H1 (cell line): ENCODE data around the gene NQO2. TPM values are rescaled to one million over a fixed set of nuclear protein-coding genes. Genes with fewer than 3 reads are reported as not detected.
A peak's percentile ranks its signal among the peaks of the same experiment; 100 is the strongest.

Experiments
- BCL11A ChIP-seq, 2 experiments: IDR thresholded peaks; one replicate each; pipeline ENCODE4 v1.6.1; 2011; ENCODE audit warnings: low read depth in 2 of 2, low read length in 2 of 2, mild to moderate bottlenecking in 2 of 2
- CBX5 ChIP-seq: fragments of 300-800, 300-1000 bp; sonication (generic); IDR thresholded peaks from 2 replicates; pipeline ENCODE4 v1.7.1; 2016; ENCODE audit warnings: antibody characterized with exemption, low read length, low read depth
- CTBP2 ChIP-seq: IDR thresholded peaks from 2 replicates; pipeline ENCODE4 v1.7.0; 2011; ENCODE audit warnings: borderline replicate concordance, mild to moderate bottlenecking, moderate library complexity, mixed read lengths, low read length; ENCODE audit not compliant: insufficient read depth, insufficient read length
- EGR1 ChIP-seq: IDR thresholded peaks from 2 replicates; pipeline ENCODE4 v1.6.1; 2011; ENCODE audit warnings: low read depth, low read length, borderline replicate concordance
- FOSL1 ChIP-seq: IDR thresholded peaks from 2 replicates; pipeline ENCODE4 v1.6.1; 2011; ENCODE audit warnings: mild to moderate bottlenecking, low read depth, low read length, moderate library complexity; ENCODE audit not compliant: insufficient read depth
- GABPA ChIP-seq: IDR thresholded peaks from 2 replicates; pipeline ENCODE4 v1.6.1; 2011; ENCODE audit warnings: mild to moderate bottlenecking, low read length, moderate library complexity, borderline replicate concordance; ENCODE audit not compliant: insufficient read depth
- GTF2F1 ChIP-seq: IDR thresholded peaks from 2 replicates; pipeline ENCODE4 v1.6.1; 2012; ENCODE audit warnings: low read depth, low read length, improper control_type of control experiment, borderline replicate concordance
- HDAC2 ChIP-seq, 2 experiments: fragments of 300-600 bp in 1 of 2; sonication (generic) in 1 of 2; IDR thresholded peaks; 2 replicates each; pipeline ENCODE4 v1.6.1; 2011 to 2012; ENCODE audit warnings: low read depth in 2 of 2, low read length in 2 of 2, mild to moderate bottlenecking in 2 of 2, moderate library complexity in 2 of 2, borderline replicate concordance in 1 of 2, inconsistent platforms in 1 of 2
- JUND ChIP-seq: IDR thresholded peaks from 2 replicates; pipeline ENCODE4 v1.6.1; 2011; ENCODE audit warnings: mild to moderate bottlenecking, improper control_type of control experiment, low read length
- KDM4A ChIP-seq: IDR thresholded peaks from one replicate; pipeline ENCODE4 v1.7.1; 2012; ENCODE audit warnings: low read depth, mild to moderate bottlenecking, moderate library complexity, low read length, inconsistent platforms; ENCODE audit not compliant: severe bottlenecking
- KDM5A ChIP-seq: fragments of 200-600 bp; IDR thresholded peaks from 2 replicates; pipeline ENCODE4 v1.7.1; 2012; ENCODE audit warnings: mild to moderate bottlenecking, low read length, inconsistent platforms, mixed read lengths
- MAX ChIP-seq: IDR thresholded peaks from 2 replicates; pipeline ENCODE4 v1.6.1; 2012; ENCODE audit warnings: inconsistent platforms
- NANOG ChIP-seq: IDR thresholded peaks from 2 replicates; pipeline ENCODE4 v1.6.1; 2011; ENCODE audit warnings: low read length, low read depth, mild to moderate bottlenecking, inconsistent platforms; ENCODE audit not compliant: insufficient read depth, poor library complexity, severe bottlenecking
- PHF8 ChIP-seq: fragments of 200-600 bp; sonication (generic); conservative IDR thresholded peaks from 2 replicates; pipeline ENCODE4 v1.7.1; 2012; ENCODE audit warnings: low read depth, mild to moderate bottlenecking, inconsistent platforms, low read length, moderate library complexity
- POLR2AphosphoS5 ChIP-seq: IDR thresholded peaks from 2 replicates; pipeline ENCODE4 v1.6.1; 2011; ENCODE audit warnings: low read depth, low read length
- RBBP5 ChIP-seq: IDR thresholded peaks from 2 replicates; pipeline ENCODE4 v1.7.1; 2012; ENCODE audit warnings: low read depth, mild to moderate bottlenecking, inconsistent platforms, low read length, moderate library complexity, borderline replicate concordance
- SIN3A ChIP-seq, 2 experiments: IDR thresholded peaks in 1 of 2; conservative IDR thresholded peaks in 1 of 2; 2 replicates each; pipeline ENCODE4 v1.6.1; 2011 to 2012; ENCODE audit warnings: low read length in 2 of 2, improper control_type of control experiment in 1 of 2, low read depth in 1 of 2, mild to moderate bottlenecking in 1 of 2
- SIRT6 ChIP-seq: IDR thresholded peaks from one replicate; pipeline ENCODE4 v1.7.1; 2012; ENCODE audit warnings: low read length, inconsistent platforms
- TEAD4 ChIP-seq: IDR thresholded peaks from 2 replicates; pipeline ENCODE4 v1.6.1; 2012; ENCODE audit warnings: low read depth, low read length, inconsistent platforms, mixed read lengths
- polyA plus RNA-seq, 7 experiments: library from polyadenylated mRNA; depleted of rRNA in 3 of 7; stranded (reverse) in 5 of 7; unstranded in 2 of 7; fragments of >200 nt in 5 of 7; fragments of 200-250 nt in 2 of 7; gene quantifications; 1 replicate in 5 of 7; 2 replicates in 1 of 7; 4 replicates in 1 of 7; pipeline versions ENCODE4 v1.2.1 to v1.2.3, GENCODE V29; 2011 to 2013; ENCODE audit warnings: missing spikeins in 2 of 7, mixed read lengths in 2 of 7
- total RNA-seq: library from RNA; stranded (reverse); fragmentation: NEBNext Ultra II Directional; extraction: Animal tissue kit (Norgen Biotek cat#: 25700); gene quantifications from 2 replicates; pipeline ENCODE4 v1.2.1, GENCODE V29; 2021
- TF ChIP-seq, protein P1 (sequence below): IDR thresholded peaks from 2 replicates; pipeline ENCODE4 v1.6.1; 2012; ENCODE audit warnings: low read length, inconsistent platforms

The NQO2 gene
- total and polyA plus RNA-seq, 2 of the 8 experiments (the other 6 are each of a cell fraction or from before 2014, with no cell fraction given): 135 to 168 TPM

- TF ChIP-seq CTBP2: no peak
- no peak for TF ChIP-seq BCL11A (IDR thresholded peaks at IDR 0.05; ENCODE audit: low read depth in 2 of 2, low read length in 2 of 2)
- peak; percentile 69 for TF ChIP-seq PHF8
- peak; percentile 91 for TF ChIP-seq EGR1
- no peak; the same call in 1 of the 2 replicates for TF ChIP-seq TEAD4
- TF ChIP-seq POLR2AphosphoS5: peak; percentile 63
- TF ChIP-seq CBX5: no peak
- peak; percentile 84; the same call in 1 of the 2 replicates for TF ChIP-seq RBBP5
- no peak for TF ChIP-seq NANOG
- TF ChIP-seq, protein P1, sequence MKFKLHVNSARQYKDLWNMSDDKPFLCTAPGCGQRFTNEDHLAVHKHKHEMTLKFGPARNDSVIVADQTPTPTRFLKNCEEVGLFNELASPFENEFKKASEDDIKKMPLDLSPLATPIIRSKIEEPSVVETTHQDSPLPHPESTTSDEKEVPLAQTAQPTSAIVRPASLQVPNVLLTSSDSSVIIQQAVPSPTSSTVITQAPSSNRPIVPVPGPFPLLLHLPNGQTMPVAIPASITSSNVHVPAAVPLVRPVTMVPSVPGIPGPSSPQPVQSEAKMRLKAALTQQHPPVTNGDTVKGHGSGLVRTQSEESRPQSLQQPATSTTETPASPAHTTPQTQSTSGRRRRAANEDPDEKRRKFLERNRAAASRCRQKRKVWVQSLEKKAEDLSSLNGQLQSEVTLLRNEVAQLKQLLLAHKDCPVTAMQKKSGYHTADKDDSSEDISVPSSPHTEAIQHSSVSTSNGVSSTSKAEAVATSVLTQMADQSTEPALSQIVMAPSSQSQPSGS: no peak; the same call in 1 of the 2 replicates
- TF ChIP-seq GABPA: no peak
- peak; percentile 4 to 33; a peak in 1 of 4 replicates for TF ChIP-seq HDAC2 (IDR thresholded peaks at IDR 0.05; ENCODE audit: borderline replicate concordance in 1 of 2, low read depth in 2 of 2, low read length in 2 of 2)
- TF ChIP-seq SIN3A (conservative IDR thresholded peaks at IDR 0.05 in 1 of 2, IDR thresholded peaks at IDR 0.05 in 1 of 2; ENCODE audit: low read depth in 1 of 2, low read length in 2 of 2): peak in 1 of 2 experiments; percentile 71; a peak in 2 of 4 replicates
- TF ChIP-seq JUND: peak; percentile 90
- TF ChIP-seq KDM4A: peak; percentile 27
- TF ChIP-seq MAX: peak; percentile 82
- TF ChIP-seq FOSL1: no peak
- TF ChIP-seq SIRT6: no peak
- TF ChIP-seq KDM5A: peak; percentile 62; the same call in 1 of the 2 replicates
- TF ChIP-seq GTF2F1: peak; percentile 49; the same call in 1 of the 2 replicates
Measured at GRCh38 chr6:2988426-2989331, 11.0 kb upstream of the NQO2 start (continued).
